HEK293 (cell line): ENCODE measurements around the gene CSTPP1.

Experiments
- CTCF ChIA-PET: fragments of 350-600 bp; formaldehyde crosslinking; extraction: SDS; loops from one replicate; lab custom pipeline; 2021; ENCODE audit warnings: antibody characterized with exemption; lab: Yijun Ruan, JAX
- POLR2A ChIA-PET: fragments of 300-600 bp; formaldehyde crosslinking; extraction: SDS; loops from one replicate; lab custom pipeline; 2020; ENCODE audit warnings: antibody characterized with exemption, inconsistent platforms; lab: Yijun Ruan, JAX
- H3K27ac ChIP-seq: fragments of 200-500 bp; sonication (Bioruptor generic); 2 replicates; pipeline ENCODE4 v1.5.1; 2014; ENCODE audit warnings: low read depth, low read length, control low read depth, inconsistent platforms; ENCODE audit errors: extremely low read depth
- H3K36me3 ChIP-seq, 2 experiments: fragments of 200-500 bp in 1 of 2; sonication (Bioruptor generic) in 1 of 2; 1 replicate in 1 of 2; 2 replicates in 1 of 2; pipeline ENCODE4 v1.5.1; 2014 to 2017; ENCODE audit warnings: inconsistent platforms in 2 of 2, low read length in 2 of 2; ENCODE audit not compliant: control insufficient read depth in 2 of 2, insufficient read depth in 1 of 2
- H3K4me1 ChIP-seq: fragments of 200-500 bp; sonication (Bioruptor generic); 2 replicates; pipeline ENCODE4 v1.5.1; 2014; ENCODE audit warnings: mild to moderate bottlenecking, low read length, inconsistent platforms; ENCODE audit not compliant: control insufficient read depth, insufficient read depth
- H3K4me3 ChIP-seq: 2 replicates; pipeline ENCODE4 v1.5.1; 2011; ENCODE audit warnings: low read depth, mild to moderate bottlenecking, control low read depth, low read length, moderate library complexity
- H3K9me3 ChIP-seq: fragments of 200-500 bp; sonication (Bioruptor generic); 2 replicates; pipeline ENCODE4 v1.5.1; 2014; ENCODE audit warnings: low read depth, low read length, inconsistent platforms; ENCODE audit not compliant: control insufficient read depth, insufficient read depth
- GLIS1 ChIP-seq: fragments of 450-650 bp; formaldehyde crosslinking; IDR thresholded peaks from 2 replicates; pipeline ENCODE4 v1.5.1; 2016; ENCODE audit warnings: missing biosample characterization, missing genetic modification characterization
- GLIS2 ChIP-seq: fragments of 450-650 bp; formaldehyde crosslinking; IDR thresholded peaks from 2 replicates; pipeline ENCODE4 v1.5.1; 2016; ENCODE audit warnings: missing biosample characterization, missing genetic modification characterization
- IKZF3 ChIP-seq: fragments of 450-650 bp; IDR thresholded peaks from 2 replicates; pipeline ENCODE4 v1.5.0; 2018; ENCODE audit warnings: missing biosample characterization, mild to moderate bottlenecking, missing genetic modification characterization, moderate library complexity
- KLF17 ChIP-seq: fragments of 450-650 bp; formaldehyde crosslinking; IDR thresholded peaks from 2 replicates; pipeline ENCODE4 v1.5.1; 2016; ENCODE audit warnings: missing biosample characterization, missing genetic modification characterization
- PATZ1 ChIP-seq: fragments of 450-650 bp; formaldehyde crosslinking; IDR thresholded peaks from 2 replicates; pipeline ENCODE4 v1.5.1; 2016; ENCODE audit warnings: missing biosample characterization, missing genetic modification characterization
- PRDM10 ChIP-seq: fragments of 450-650 bp; formaldehyde crosslinking; IDR thresholded peaks from 2 replicates; pipeline ENCODE4 v1.5.1; 2016; ENCODE audit warnings: missing biosample characterization, missing genetic modification characterization
- SP2 ChIP-seq: fragments of 450-650 bp; formaldehyde crosslinking; IDR thresholded peaks from 2 replicates; pipeline ENCODE4 v1.5.1; 2016; ENCODE audit warnings: missing biosample characterization, missing genetic modification characterization
- SP7 ChIP-seq: fragments of 450-650 bp; formaldehyde crosslinking; IDR thresholded peaks from 2 replicates; pipeline ENCODE4 v1.5.1; 2016; ENCODE audit warnings: missing biosample characterization, missing genetic modification characterization
- YY1 ChIP-seq: fragments of 450-650 bp; formaldehyde crosslinking; IDR thresholded peaks from 2 replicates; pipeline ENCODE4 v1.5.1; 2018; ENCODE audit warnings: missing biosample characterization, missing genetic modification characterization
- ZBTB11 ChIP-seq: fragments of 450-650 bp; formaldehyde crosslinking; conservative IDR thresholded peaks from 2 replicates; pipeline ENCODE4 v1.5.1; 2016; ENCODE audit warnings: low read depth, missing biosample characterization, missing genetic modification characterization
- ZBTB17 ChIP-seq: fragments of 450-650 bp; formaldehyde crosslinking; IDR thresholded peaks from 2 replicates; pipeline ENCODE4 v1.5.1; 2016; ENCODE audit warnings: missing biosample characterization, missing genetic modification characterization
- ZBTB6 ChIP-seq: fragments of 450-650 bp; formaldehyde crosslinking; IDR thresholded peaks from 2 replicates; pipeline ENCODE4 v1.5.1; 2017; ENCODE audit warnings: missing biosample characterization, missing genetic modification characterization
- ZNF140 ChIP-seq: fragments of 450-650 bp; formaldehyde crosslinking; IDR thresholded peaks from 2 replicates; pipeline ENCODE4 v1.5.1; 2016; ENCODE audit warnings: missing biosample characterization, missing genetic modification characterization
- ZNF341 ChIP-seq: fragments of 450-650 bp; formaldehyde crosslinking; IDR thresholded peaks from 2 replicates; pipeline ENCODE4; 2016; ENCODE audit warnings: low read depth, missing biosample characterization, missing genetic modification characterization
- ZNF394 ChIP-seq: fragments of 450-650 bp; formaldehyde crosslinking; IDR thresholded peaks from 2 replicates; pipeline ENCODE4 v1.5.1; 2016; ENCODE audit warnings: missing biosample characterization, missing genetic modification characterization, mild to moderate bottlenecking, moderate library complexity, borderline replicate concordance
- ZNF677 ChIP-seq: fragments of 450-650 bp; IDR thresholded peaks from 2 replicates; pipeline ENCODE4 v1.5.0; 2018; ENCODE audit warnings: missing biosample characterization, mild to moderate bottlenecking, missing genetic modification characterization, moderate library complexity
- ZNF707 ChIP-seq: fragments of 450-650 bp; formaldehyde crosslinking; IDR thresholded peaks from 2 replicates; pipeline ENCODE4 v1.5.1; 2016; ENCODE audit warnings: missing biosample characterization, missing genetic modification characterization

Gene CSTPP1

GRCh38 chr11:46912526-46913150 is 23.9 kb upstream of the CSTPP1 start:
- Histone ChIP-seq H3K4me1 (peaks cover 4% of the 10 kb centered on the region), H3K27ac (no peak overlapping the region), H3K9me3 (no peaks in the 10 kb centered on the region), H3K4me3 (peak overlapping the region; percentile 32), H3K36me3 (no peaks in the 10 kb centered on the region)
- TF ChIP-seq SP7, result 0 out of 2 replicates have a peak, but pooled peaks have one; percentile 23
- TF ChIP-seq ZBTB17, result peak; percentile 69
- peak; percentile 59 for TF ChIP-seq SP2 (tag by site-specific recombination)
- peak; percentile 23; the same call in 1 of the 2 replicates for TF ChIP-seq ZNF341 (tag by site-specific recombination)
- TF ChIP-seq ZNF707 (tag by site-specific recombination), result no peak
- TF ChIP-seq IKZF3, result 0 out of 2 replicates have a peak, but pooled peaks have one; percentile 38
- no peak for TF ChIP-seq YY1 (tag by site-specific recombination)
- TF ChIP-seq PRDM10 (tag by site-specific recombination), result peak; percentile 87
- no peak for TF ChIP-seq ZNF140
- peak; percentile 44 for TF ChIP-seq GLIS2 (tag by site-specific recombination)
- no peak for TF ChIP-seq KLF17
- TF ChIP-seq ZNF394, result peak; percentile 48; the same call in 1 of the 2 replicates
- 0 out of 2 replicates have a peak, but pooled peaks have one; percentile 40 for TF ChIP-seq ZBTB6 (tag by site-specific recombination)
- no peak for TF ChIP-seq ZNF677 (tag by site-specific recombination)
- 0 out of 2 replicates have a peak, but pooled peaks have one; percentile 20 for TF ChIP-seq PATZ1
- TF ChIP-seq ZBTB11 (tag by site-specific recombination), result peak; percentile 24; the same call in 1 of the 2 replicates
- peak; percentile 48 for TF ChIP-seq GLIS1 (tag by site-specific recombination)
- ChIA-PET POLR2A (interaction anchor here (1.5 kb wide), 1 partner anchor 302 kb away, joined by 4 read pairs; the partner anchor contains the start of gene DDB2), CTCF (interaction anchor here (0.6 to 4.2 kb wide), 7 partner anchors 16 to 345 kb away, joined by 3 to 31 read pairs (median 4); partner anchors contain the start of gene NR1H3)
